Subcutaneous abdominal adipose tissue (tissue), 5 donors: ENCODE results near the gene PRKCE.

Source experiments
- H3K27ac ChIP-seq: one replicate; pipeline ENCODE4 v1.7.0; 2013; ENCODE audit warnings: low read depth, mild to moderate bottlenecking, inconsistent platforms, low read length, moderate library complexity
- H3K27me3 ChIP-seq, 5 donors: one replicate each; pipeline ENCODE4 v1.7.0; 2013; ENCODE audit warnings: low read length in 5 of 5, inconsistent platforms in 1 of 5; ENCODE audit not compliant: control insufficient read depth in 5 of 5, insufficient read depth in 4 of 5
- H3K36me3 ChIP-seq, 5 donors: one replicate each; pipeline ENCODE4 v1.7.0; 2013; ENCODE audit warnings: low read length in 5 of 5; ENCODE audit not compliant: control insufficient read depth in 5 of 5, insufficient read depth in 5 of 5
- H3K4me1 ChIP-seq, 5 donors: one replicate each; pipeline ENCODE4 v1.7.0; 2013; ENCODE audit warnings: low read length in 5 of 5, mild to moderate bottlenecking in 3 of 5, moderate library complexity in 1 of 5; ENCODE audit not compliant: control insufficient read depth in 5 of 5, insufficient read depth in 5 of 5
- H3K4me3 ChIP-seq, 5 donors: one replicate each; pipeline ENCODE4 v1.7.0; 2013; ENCODE audit warnings: low read length in 5 of 5, low read depth in 1 of 5
- H3K9ac ChIP-seq, 5 donors: one replicate each; pipeline ENCODE4 v1.7.0; 2013; ENCODE audit warnings: low read length in 5 of 5, mild to moderate bottlenecking in 4 of 5, moderate library complexity in 3 of 5
- H3K9me3 ChIP-seq, 5 donors: one replicate each; pipeline ENCODE4 v1.7.0; 2013; ENCODE audit warnings: low read length in 5 of 5; ENCODE audit not compliant: control insufficient read depth in 5 of 5
- donor health status: healthy.
- donor health status: healthy.
- donor health status: healthy.
- donor health status: healthy.
- donor health status: healthy.

The PRKCE gene

GRCh38 chr2:46195819-46196218 lies 544.3 kb downstream of the PRKCE start:
- H3K4me3 ChIP-seq, result no peak overlapping the region
- H3K36me3 ChIP-seq, result no peaks in the 10 kb centered on the region
- H3K9ac ChIP-seq, result no peak overlapping the region
- H3K27ac ChIP-seq, result no peak overlapping the region
- no peaks in the 10 kb centered on the region for H3K27me3 ChIP-seq
- peaks cover 0 to 45% (median 28%) of the 10 kb centered on the region in 5 donors for H3K4me1 ChIP-seq
- H3K9me3 ChIP-seq, result no peaks in the 10 kb centered on the region

GRCh38 chr2:46196871-46197462 lies 545.5 kb downstream of the PRKCE start:
- no peak overlapping the region for H3K9ac ChIP-seq
- peak overlapping the region; percentile 3 for H3K27ac ChIP-seq
- H3K27me3 ChIP-seq, result no peaks in the 10 kb centered on the region
- H3K4me3 ChIP-seq, result no peak overlapping the region
- H3K9me3 ChIP-seq, result peaks cover 0 to 5% (median 0%) of the 10 kb centered on the region in 5 donors
- peaks cover 0 to 49% (median 28%) of the 10 kb centered on the region in 5 donors for H3K4me1 ChIP-seq
- H3K36me3 ChIP-seq, result no peaks in the 10 kb centered on the region

GRCh38 chr2:46197672-46198071 lies 546.2 kb downstream of the PRKCE start:
- Histone ChIP-seq H3K9ac (no peak overlapping the region), H3K36me3 (no peaks in the 10 kb centered on the region), H3K4me1 (peaks cover 0 to 49% (median 28%) of the 10 kb centered on the region in 5 donors), H3K4me3 (no peak overlapping the region), H3K27me3 (no peaks in the 10 kb centered on the region), H3K9me3 (peaks cover 0 to 5% (median 0%) of the 10 kb centered on the region in 5 donors), H3K27ac (peak overlapping the region; percentile 3)

GRCh38 chr2:46198164-46198883 lies 546.8 kb downstream of the PRKCE start:
- H3K27me3 ChIP-seq, result no peaks in the 10 kb centered on the region
- H3K9me3 ChIP-seq, result peaks cover 0 to 5% (median 0%) of the 10 kb centered on the region in 5 donors
- no peak overlapping the region for H3K4me3 ChIP-seq
- H3K27ac ChIP-seq, result no peak overlapping the region
- H3K9ac ChIP-seq, result no peak overlapping the region
- no peaks in the 10 kb centered on the region for H3K36me3 ChIP-seq
- H3K4me1 ChIP-seq, result peaks cover 0 to 49% (median 28%) of the 10 kb centered on the region in 5 donors

GRCh38 chr2:46198966-46199365 lies 547.5 kb downstream of the PRKCE start:
- Histone ChIP-seq H3K27ac (peak overlapping the region; percentile 19), H3K4me1 (peaks cover 0 to 49% (median 28%) of the 10 kb centered on the region in 5 donors)

GRCh38 chr2:46200100-46200690 lies 548.7 kb downstream of the PRKCE start:
- Histone ChIP-seq H3K4me1 (peaks cover 0 to 49% (median 28%) of the 10 kb centered on the region in 5 donors), H3K9ac (no peak overlapping the region), H3K27me3 (no peaks in the 10 kb centered on the region), H3K36me3 (no peaks in the 10 kb centered on the region), H3K4me3 (no peak overlapping the region), H3K9me3 (peaks cover 0 to 5% (median 0%) of the 10 kb centered on the region in 5 donors), H3K27ac (peak overlapping the region; percentile 58)

More at GRCh38 chr2:46198966-46199365, 547.5 kb downstream of the PRKCE start:
- Histone ChIP-seq H3K4me3 (no peak overlapping the region), H3K36me3 (no peaks in the 10 kb centered on the region), H3K9ac (no peak overlapping the region), H3K27me3 (no peaks in the 10 kb centered on the region), H3K9me3 (peaks cover 0 to 5% (median 0%) of the 10 kb centered on the region in 5 donors)

GRCh38 chr2:46200861-46201605 lies 549.6 kb downstream of the PRKCE start:
- no peaks in the 10 kb centered on the region for H3K27me3 ChIP-seq
- no peaks in the 10 kb centered on the region for H3K36me3 ChIP-seq
- peaks cover 0 to 49% (median 28%) of the 10 kb centered on the region in 5 donors for H3K4me1 ChIP-seq
- peak overlapping the region; percentile 58 for H3K27ac ChIP-seq
- H3K4me3 ChIP-seq, result no peak overlapping the region
- H3K9me3 ChIP-seq, result peaks cover 0 to 5% (median 0%) of the 10 kb centered on the region in 5 donors
- no peak overlapping the region for H3K9ac ChIP-seq

GRCh38 chr2:46202453-46202852 lies 551.0 kb downstream of the PRKCE start:
- Histone ChIP-seq H3K27ac (no peak overlapping the region), H3K27me3 (no peaks in the 10 kb centered on the region), H3K9ac (no peak overlapping the region), H3K4me1 (peaks cover 0 to 36% (median 15%) of the 10 kb centered on the region in 5 donors), H3K36me3 (no peaks in the 10 kb centered on the region), H3K9me3 (peaks cover 0 to 5% (median 0%) of the 10 kb centered on the region in 5 donors), H3K4me3 (no peak overlapping the region)

- Histone ChIP-seq H3K27me3 (no peaks in the 10 kb centered on the region), H3K4me1 (peaks cover 0 to 31% (median 13%) of the 10 kb centered on the region in 5 donors), H3K9ac (no peak overlapping the region), H3K27ac (no peak overlapping the region), H3K9me3 (peaks cover 0 to 5% (median 0%) of the 10 kb centered on the region in 5 donors), H3K36me3 (no peaks in the 10 kb centered on the region), H3K4me3 (no peak overlapping the region)
Measured at GRCh38 chr2:46202987-46203386, 551.5 kb downstream of the PRKCE start.
